NCI-H69 (cell line): ENCODE data around the gene PKNOX2.

ENCODE experiments used
- DNase-seq: peaks from one replicate; lab custom pipeline; 2025; lab: John Stamatoyannopoulos, UW

PKNOX2 gene

GRCh38 chr11:125263268-125263790 is 98.8 kb downstream of the PKNOX2 start:
- DNase-seq, result peak; percentile 71

- DNase-seq, result no peak
Measured at GRCh38 chr11:125264100-125265022, 99.8 kb downstream of the PKNOX2 start.

- no peak for DNase-seq
Measured at GRCh38 chr11:125267548-125267947, 103.0 kb downstream of the PKNOX2 start.

GRCh38 chr11:125268611-125269010 is 104.1 kb downstream of the PKNOX2 start:
- no peak for DNase-seq

- DNase-seq, result no peak
Measured at GRCh38 chr11:125270106-125270505, 105.6 kb downstream of the PKNOX2 start.

- DNase-seq, result no peak
Measured at GRCh38 chr11:125270711-125271110, 106.2 kb downstream of the PKNOX2 start.

GRCh38 chr11:125271483-125272091 is 107.0 kb downstream of the PKNOX2 start:
- DNase-seq, result no peak

GRCh38 chr11:125272092-125272491 is 107.5 kb downstream of the PKNOX2 start:
- DNase-seq, result no peak

- DNase-seq, result no peak
Measured at GRCh38 chr11:125272821-125273220, 108.3 kb downstream of the PKNOX2 start.

GRCh38 chr11:125273519-125274000 is 109.0 kb downstream of the PKNOX2 start:
- no peak for DNase-seq

GRCh38 chr11:125274309-125274708 is 109.8 kb downstream of the PKNOX2 start:
- no peak for DNase-seq

- no peak for DNase-seq
Measured at GRCh38 chr11:125274774-125275173, 110.2 kb downstream of the PKNOX2 start.

GRCh38 chr11:125275905-125276618 is 111.5 kb downstream of the PKNOX2 start:
- DNase-seq, result peak; percentile 71

- no peak for DNase-seq
Measured at GRCh38 chr11:125276619-125276976, 112.0 kb downstream of the PKNOX2 start.

GRCh38 chr11:125279676-125280418 is 115.3 kb downstream of the PKNOX2 start:
- peak; percentile 14 for DNase-seq

- no peak for DNase-seq
Measured at GRCh38 chr11:125280646-125281045, 116.1 kb downstream of the PKNOX2 start.

- DNase-seq, result peak; percentile 11
Measured at GRCh38 chr11:125281831-125282595, 117.5 kb downstream of the PKNOX2 start.

GRCh38 chr11:125282596-125282914 is 118.0 kb downstream of the PKNOX2 start:
- DNase-seq, result no peak

GRCh38 chr11:125284245-125284850 is 119.8 kb downstream of the PKNOX2 start:
- DNase-seq, result no peak

- DNase-seq, result no peak
Measured at GRCh38 chr11:125285844-125286243, 121.3 kb downstream of the PKNOX2 start.

GRCh38 chr11:125286486-125286885 is 121.9 kb downstream of the PKNOX2 start:
- peak; percentile 38 for DNase-seq
